ENCODE results near the gene XIRP1.
A peak's percentile ranks its signal among the peaks of the same experiment; 100 is the strongest.

GRCh38 chr3:39189959-39190269, 2.5 kb downstream of the XIRP1 start:
- TF ChIP-seq CTCF (conservative IDR thresholded peaks at IDR 0.05 in 1 of 2, IDR thresholded peaks at IDR 0.05 in 1 of 2; ENCODE audit: extremely low read depth in 1 of 2, insufficient read depth in 1 of 2, low read depth in 1 of 2, low read length in 2 of 2) (peak; percentile 69 to 81), EZH2 (IDR thresholded peaks at IDR 0.05; ENCODE audit: borderline replicate concordance, low read length) (no peak)
